B cell (primary cell): ENCODE data around the gene NDUFA12.

Experiments used
- CTCF ChIP-seq: fragments of 200-600 bp; IDR thresholded peaks from one replicate; pipeline ENCODE4 v1.8.0; 2022; ENCODE audit warnings: antibody characterized with exemption, mild to moderate bottlenecking
- EZH2 ChIP-seq: IDR thresholded peaks from 2 replicates; pipeline ENCODE4 v1.6.1; 2012; ENCODE audit warnings: borderline replicate concordance, low read depth, mild to moderate bottlenecking, moderate library complexity, low read length; ENCODE audit not compliant: insufficient read depth, poor library complexity, severe bottlenecking

- TF ChIP-seq CTCF (no peak), EZH2 (no peak)
Observed at GRCh38 chr12:94994312-94994711, 9.2 kb downstream of the NDUFA12 start.
